Spleen (tissue), 11 donors: Measurements from ENCODE around the gene TLCD3A. TPM values are rescaled to one million over a fixed set of nuclear protein-coding genes. Genes with fewer than 3 reads are reported as not detected.

Experiments
- DNase-seq: peaks from one replicate; pipeline ENCODE4 v3.0.0-alpha.2; 2020
- H3K27ac ChIP-seq, 8 donors: fragments of 200-600 bp; sonication (generic) in 7 of 8; 1 replicate in 4 of 8; 2 replicates in 4 of 8; pipeline versions ENCODE4 v1.5.0 to v1.8.0; 2016 to 2021; ENCODE audit warnings: inconsistent platforms in 4 of 8, mild to moderate bottlenecking in 4 of 8, moderate library complexity in 1 of 8
- H3K27me3 ChIP-seq, 7 donors: fragments of 200-600 bp; sonication (generic) in 6 of 7; replicated peaks in 1 of 7; 1 replicate in 4 of 7; 2 replicates in 3 of 7; pipeline versions ENCODE4 v1.5.0 to v1.8.0; 2016 to 2021; ENCODE audit warnings: inconsistent platforms in 3 of 7, mild to moderate bottlenecking in 1 of 7
- H3K36me3 ChIP-seq, 6 donors: fragments of 200-600 bp; sonication (generic) in 5 of 6; 1 replicate in 4 of 6; 2 replicates in 2 of 6; pipeline versions ENCODE4 v1.5.0 to v1.8.0; 2016 to 2021; ENCODE audit warnings: inconsistent platforms in 2 of 6
- H3K4me1 ChIP-seq, 6 donors: fragments of 200-600 bp; sonication (generic) in 5 of 6; 1 replicate in 3 of 6; 2 replicates in 3 of 6; pipeline versions ENCODE4 v1.5.0 to v1.8.0; 2016 to 2021; ENCODE audit warnings: inconsistent platforms in 3 of 6
- H3K4me3 ChIP-seq, 8 donors: fragments of 200-600 bp; sonication (generic) in 7 of 8; 1 replicate in 4 of 8; 2 replicates in 4 of 8; pipeline versions ENCODE4 v1.5.0 to v1.8.0; 2016 to 2021; ENCODE audit warnings: inconsistent platforms in 4 of 8, mild to moderate bottlenecking in 4 of 8, moderate library complexity in 2 of 8
- H3K9me3 ChIP-seq, 8 donors: fragments of 200-600 bp; sonication (generic) in 7 of 8; 1 replicate in 4 of 8; 2 replicates in 4 of 8; pipeline versions ENCODE4 v1.5.0 to v1.8.0; 2016 to 2021; ENCODE audit warnings: inconsistent platforms in 4 of 8
- CTCF ChIP-seq, 11 experiments: fragments of 200-600 bp in 7 of 11; fragments of 450-650 bp in 4 of 11; sonication (generic) in 4 of 11; IDR thresholded peaks in 8 of 11; conservative IDR thresholded peaks in 3 of 11; 1 replicate in 7 of 11; 2 replicates in 4 of 11; pipeline versions ENCODE4 v1.4.0 to v1.8.0; 2016 to 2021; ENCODE audit warnings: antibody characterized with exemption in 11 of 11, inconsistent platforms in 4 of 11, mild to moderate bottlenecking in 1 of 11
- POLR2A ChIP-seq, 3 donors: fragments of 450-650 bp; IDR thresholded peaks; one replicate each; pipeline ENCODE4 v1.5.1; 2017; ENCODE audit warnings: antibody characterized with exemption in 3 of 3, mild to moderate bottlenecking in 1 of 3
- POLR2AphosphoS5 ChIP-seq, 3 donors: sonication (generic); formaldehyde crosslinking; IDR thresholded peaks; one replicate each; pipeline ENCODE4 v1.5.1; 2017; ENCODE audit warnings: antibody characterized with exemption in 3 of 3
- WGBS, 5 donors: extraction: QIAGEN DNeasy Blood & Tissue Kit in 3 of 5; methylation state at CpG; one replicate each; pipeline versions ENCODE4 v1.1.5 to v1.1.7; 2013 to 2018; 5-methylcytosine and 5-hydroxymethylcytosine counted together
- intact Hi-C: fragments of 100-400 bp; cut with DNase I; formaldehyde crosslinking; loops from one replicate; pipeline ENCODE4 v1.15.0; 2023; ENCODE audit warnings: low total_unique reads
- polyA plus RNA-seq, 3 donors: library from polyadenylated mRNA; stranded (reverse); fragments of 200-250 nt; gene quantifications; one replicate each; pipeline ENCODE4 v1.2.1, GENCODE V29; 2013
- total RNA-seq, 7 donors: library from RNA; depleted of rRNA in 3 of 7; stranded (reverse); fragments of >200 nt in 3 of 7; fragmentation: NEBNext Ultra II Directional in 4 of 7; extraction: Animal tissue kit (Norgen Biotek cat#: 25700) in 4 of 7; gene quantifications; one replicate each; pipeline versions ENCODE4 v1.1.0 to v1.2.1, GENCODE V29; 2016 to 2021
- donor health status: healthy with polysubstance abuse.
- donor health status: DM: no; HTN: no; CAD: no; lungs with moderate emphysema.
- donor health status: DM: no; HTN: no; CAD: no.
- donor health status: Bipolar disorder and iron deficiency.
- donor health status: healthy.
- donor health status: DM: no; HTN: no; CAD: no.
- donor health status: DM: yes; HTN: yes; CAD: no.

TLCD3A gene
- total and polyA plus RNA-seq, 10 donors = 0.96 to 5.8 (median 4.0) TPM

- peaks cover 11 to 31% (median 24%) of the 10 kb centered on the region in 6 donors for H3K4me1 ChIP-seq
- no peak for DNase-seq
These were observed 19.0 kb downstream of the TLCD3A start for GRCh38 chr17:751269-752001.

GRCh38 chr17:752002-752619, 19.7 kb downstream of the TLCD3A start, which contains the start of gene GEMIN4:
Gene GEMIN4, minus strand, starts transcription at chr17:752264. Its CDS starts 122 bp downstream, at chr17:752142.
- TF ChIP-seq POLR2AphosphoS5 (IDR thresholded peaks at IDR 0.05) (peak; percentile 93 to 95 (median 94)), POLR2A (IDR thresholded peaks at IDR 0.05) (peak in 2 of 3 donors; percentile 25 to 39), CTCF (IDR thresholded peaks at IDR 0.05 in 8 of 11, conservative IDR thresholded peaks at IDR 0.05 in 3 of 11) (peak; percentile 81 to 99 (median 97))
- Histone ChIP-seq H3K36me3 (peaks cover 0 to 23% (median 16%) of the 10 kb centered on the region in 6 donors), H3K9me3 (no peaks in the 10 kb centered on the region), H3K27ac (peak within 1 kb of the TSS; percentile 55 to 91 (median 86)), H3K4me3 (peak within 1 kb of the TSS; percentile 75 to 97 (median 88)), H3K27me3 (no peaks in the 10 kb centered on the region), H3K4me1 (peaks cover 11 to 31% (median 24%) of the 10 kb centered on the region in 6 donors)
- peak; percentile 99 for DNase-seq
- WGBS, 5 donors = 0 to 1% (median 0%) methylated on average over 1 to 87 of the region's 87 CpGs
- intact Hi-C loops = no loop called here

More at GRCh38 chr17:751269-752001, 19.0 kb downstream of the TLCD3A start:
- no peak for TF ChIP-seq POLR2A (IDR thresholded peaks at IDR 0.05)
- no peak for TF ChIP-seq POLR2AphosphoS5 (IDR thresholded peaks at IDR 0.05)
- no peak for TF ChIP-seq CTCF (IDR thresholded peaks at IDR 0.05 in 8 of 11, conservative IDR thresholded peaks at IDR 0.05 in 3 of 11)
- Histone ChIP-seq H3K4me3 (peak overlapping the region; percentile 75 to 97 (median 88)), H3K9me3 (no peaks in the 10 kb centered on the region), H3K27ac (peak overlapping the region; percentile 55 to 91 (median 86)), H3K27me3 (no peaks in the 10 kb centered on the region), H3K36me3 (peaks cover 0 to 23% (median 17%) of the 10 kb centered on the region in 6 donors)
- intact Hi-C loops = no loop called here
- WGBS, 5 donors = 1 to 2% (median 1%) methylated on average over 26 to 49 of the region's 49 CpGs

- no peaks in the 10 kb centered on the region for H3K27me3 ChIP-seq
- WGBS, 5 donors = 19 to 48% (median 24%) methylated on average over 30 to 43 of the region's 43 CpGs
- TF ChIP-seq POLR2AphosphoS5 (IDR thresholded peaks at IDR 0.05) = no peak
- TF ChIP-seq POLR2A (IDR thresholded peaks at IDR 0.05) = no peak
- TF ChIP-seq CTCF (IDR thresholded peaks at IDR 0.05 in 8 of 11, conservative IDR thresholded peaks at IDR 0.05 in 3 of 11) = no peak
- H3K27ac ChIP-seq = peak overlapping the region; percentile 55 to 91 (median 86)
- peak overlapping the region; percentile 75 to 97 (median 88) for H3K4me3 ChIP-seq
- peaks cover 11 to 31% (median 24%) of the 10 kb centered on the region in 6 donors for H3K4me1 ChIP-seq
- H3K9me3 ChIP-seq = no peaks in the 10 kb centered on the region
- peak; percentile 86 for DNase-seq
- intact Hi-C loops = no loop called here
- peaks cover 0 to 23% (median 14%) of the 10 kb centered on the region in 6 donors for H3K36me3 ChIP-seq
These were observed 20.3 kb downstream of the TLCD3A start for GRCh38 chr17:752620-753219.
